Esophagus squamous epithelium (tissue), 5 donors: ENCODE measurements around the gene AKAP5. TPM values are rescaled to one million over a fixed set of nuclear protein-coding genes. Genes with fewer than 3 reads are reported as not detected.

Source experiments
- DNase-seq: peaks from one replicate; lab custom pipeline; 2025; lab: John Stamatoyannopoulos, UW
- H3K27ac ChIP-seq, 4 donors: fragments of 200-600 bp; sonication (generic); one replicate each; pipeline ENCODE4 v1.5.1; 2016 to 2019; ENCODE audit warnings: mild to moderate bottlenecking in 1 of 4
- H3K27me3 ChIP-seq, 4 donors: fragments of 200-600 bp; sonication (generic); 1 replicate in 3 of 4; 2 replicates in 1 of 4; pipeline versions ENCODE4 v1.5.1 to v1.6.0; 2017 to 2021; ENCODE audit warnings: antibody characterized with exemption in 1 of 4
- H3K36me3 ChIP-seq, 3 donors: fragments of 200-600 bp; sonication (generic); one replicate each; pipeline ENCODE4 v1.5.1; 2016 to 2019
- H3K4me1 ChIP-seq, 3 donors: fragments of 200-600 bp; sonication (generic); one replicate each; pipeline ENCODE4 v1.5.1; 2017 to 2019
- H3K4me3 ChIP-seq, 4 donors: fragments of 200-600 bp; sonication (generic); 1 replicate in 3 of 4; 2 replicates in 1 of 4; pipeline ENCODE4 v1.5.1; 2016 to 2019; ENCODE audit warnings: mild to moderate bottlenecking in 2 of 4, moderate library complexity in 1 of 4
- H3K9me3 ChIP-seq, 3 donors: fragments of 200-600 bp; sonication (generic); one replicate each; pipeline ENCODE4 v1.5.1; 2016 to 2019
- CTCF ChIP-seq, 6 experiments: fragments of 450-650 bp in 4 of 6; fragments of 200-600 bp in 2 of 6; sonication (generic) in 2 of 6; IDR thresholded peaks; one replicate each; pipeline ENCODE4 v1.5.1; 2016 to 2019; ENCODE audit warnings: antibody characterized with exemption in 6 of 6, mild to moderate bottlenecking in 4 of 6, moderate library complexity in 4 of 6
- POLR2A ChIP-seq, 4 donors: fragments of 450-650 bp; IDR thresholded peaks; one replicate each; pipeline ENCODE4 v1.6.1; 2017; ENCODE audit warnings: antibody characterized with exemption in 4 of 4, mild to moderate bottlenecking in 4 of 4, moderate library complexity in 3 of 4
- WGBS, 2 donors: methylation state at CpG; one replicate each; pipeline ENCODE4 v1.1.5; 2018; 5-methylcytosine and 5-hydroxymethylcytosine counted together
- intact Hi-C: fragments of 100-400 bp; cut with DNase I; formaldehyde crosslinking; loops from one replicate; pipeline ENCODE4 v1.15.0; 2022
- total RNA-seq, 4 donors: library from RNA; depleted of rRNA; stranded (reverse); fragments of >200 nt; gene quantifications; one replicate each; pipeline ENCODE4 v1.1.0, GENCODE V29; 2016
- donor health status: DM: yes; HTN: yes; CAD: no.

Gene AKAP5
- total RNA-seq, 4 donors from 2014 or later: 0.04 to 0.38 TPM; not detected in 2

- intact Hi-C loops: no loop called here
- TF ChIP-seq CTCF (IDR thresholded peaks at IDR 0.05): no peak
- TF ChIP-seq POLR2A (IDR thresholded peaks at IDR 0.05): no peak
- Histone ChIP-seq H3K4me3 (no peak overlapping the region), H3K36me3 (peaks cover 0 to 12% (median 0%) of the 10 kb centered on the region in 3 donors), H3K9me3 (no peaks in the 10 kb centered on the region), H3K27me3 (no peaks in the 10 kb centered on the region), H3K27ac (no peak overlapping the region), H3K4me1 (peaks cover 12 to 25% (median 20%) of the 10 kb centered on the region in 3 donors)
- no peak for DNase-seq
Measured at GRCh38 chr14:64496764-64497163, 31.5 kb downstream of the AKAP5 start.

- Histone ChIP-seq H3K27me3 (no peaks in the 10 kb centered on the region), H3K9me3 (no peaks in the 10 kb centered on the region), H3K4me3 (no peak overlapping the region), H3K36me3 (peaks cover 0 to 10% (median 0%) of the 10 kb centered on the region in 3 donors), H3K27ac (no peak overlapping the region), H3K4me1 (peaks cover 26 to 37% (median 29%) of the 10 kb centered on the region in 3 donors)
- TF ChIP-seq CTCF (IDR thresholded peaks at IDR 0.05): no peak
- no peak for TF ChIP-seq POLR2A (IDR thresholded peaks at IDR 0.05)
- WGBS, 2 donors: 94 to 96% methylated on average over 1 of the region's 1 CpG
- no peak for DNase-seq
- intact Hi-C loops: no loop called here
Measured at GRCh38 chr14:64500088-64500487, 34.8 kb downstream of the AKAP5 start.

GRCh38 chr14:64501411-64502171 is 36.3 kb downstream of the AKAP5 start:
- H3K4me3 ChIP-seq: peak overlapping the region in 3 of 4 donors; percentile 85 to 96 (median 89)
- 17 to 20% methylated on average over 6 to 8 of the region's 8 CpGs for WGBS, 2 donors
- peak in 1 of 4 donors; percentile 11 for TF ChIP-seq POLR2A (IDR thresholded peaks at IDR 0.05)
- TF ChIP-seq CTCF (IDR thresholded peaks at IDR 0.05): no peak
- peak overlapping the region; percentile 99 to 100 (median 100) for H3K27ac ChIP-seq
- H3K4me1 ChIP-seq: peaks cover 33 to 50% (median 36%) of the 10 kb centered on the region in 3 donors
- H3K9me3 ChIP-seq: no peaks in the 10 kb centered on the region
- H3K36me3 ChIP-seq: no peaks in the 10 kb centered on the region
- intact Hi-C loops: no loop called here
- H3K27me3 ChIP-seq: no peaks in the 10 kb centered on the region
- DNase-seq: no peak

GRCh38 chr14:64502456-64502855 is 37.2 kb downstream of the AKAP5 start:
- H3K36me3 ChIP-seq: no peaks in the 10 kb centered on the region
- intact Hi-C loops: no loop called here
- 18 to 20% methylated on average over 4 to 6 of the region's 6 CpGs for WGBS, 2 donors
- DNase-seq: no peak
- no peaks in the 10 kb centered on the region for H3K9me3 ChIP-seq
- peaks cover 42 to 58% (median 45%) of the 10 kb centered on the region in 3 donors for H3K4me1 ChIP-seq
- TF ChIP-seq CTCF (IDR thresholded peaks at IDR 0.05) (no peak), POLR2A (IDR thresholded peaks at IDR 0.05) (no peak)
- no peaks in the 10 kb centered on the region for H3K27me3 ChIP-seq
- peak overlapping the region; percentile 85 to 96 (median 92) for H3K4me3 ChIP-seq
- H3K27ac ChIP-seq: peak overlapping the region; percentile 99 to 100 (median 100)

- Histone ChIP-seq H3K4me1 (peaks cover 44 to 64% (median 49%) of the 10 kb centered on the region in 3 donors), H3K36me3 (no peaks in the 10 kb centered on the region), H3K27ac (peak overlapping the region; percentile 99 to 100 (median 100)), H3K9me3 (no peaks in the 10 kb centered on the region), H3K4me3 (peak overlapping the region; percentile 85 to 96 (median 92)), H3K27me3 (no peaks in the 10 kb centered on the region)
- intact Hi-C loops: no loop called here
- DNase-seq: no peak
- no peak for TF ChIP-seq POLR2A (IDR thresholded peaks at IDR 0.05)
- no peak for TF ChIP-seq CTCF (IDR thresholded peaks at IDR 0.05)
- WGBS, 2 donors: 0 to 2% methylated on average over 27 of the region's 29 CpGs
Measured at GRCh38 chr14:64502887-64503433, 37.7 kb downstream of the AKAP5 start.
